Fibroblast of lung (primary cell): ENCODE results near the gene ARR3. TPM values are rescaled to one million over a fixed set of nuclear protein-coding genes. Genes with fewer than 3 reads are reported as not detected.
A peak's percentile ranks its signal among the peaks of the same experiment; 100 is the strongest.
"Not testable (repeated sequence)": the region's sequence is repeated elsewhere in the genome, so short reads cannot be mapped to it uniquely, and the experiment has no call there.

Experiments used
- DNase-seq, 2 donors: peaks; one replicate each; pipeline versions ENCODE4 v3.0.0 to v3.0.0-alpha.2; 2010; ENCODE audit warnings: low read depth in 2 of 2
- H2AFZ ChIP-seq: 2 replicates; pipeline ENCODE4 v1.5.1; 2012; ENCODE audit warnings: low read length, control low read depth, inconsistent platforms
- H3K27ac ChIP-seq: 2 replicates; pipeline ENCODE4 v1.5.1; 2011; ENCODE audit warnings: low read length, control low read depth; ENCODE audit not compliant: insufficient read depth
- H3K27me3 ChIP-seq: 2 replicates; pipeline ENCODE4 v1.5.1; 2011; ENCODE audit warnings: mild to moderate bottlenecking, low read length; ENCODE audit not compliant: control insufficient read depth, insufficient read depth
- H3K36me3 ChIP-seq: 2 replicates; pipeline ENCODE4 v1.5.1; 2011; ENCODE audit warnings: low read length; ENCODE audit not compliant: control insufficient read depth, insufficient read depth
- H3K4me1 ChIP-seq: 2 replicates; pipeline ENCODE4 v1.5.1; 2011; ENCODE audit warnings: low read length; ENCODE audit not compliant: control insufficient read depth, insufficient read depth; ENCODE audit errors: extremely low read depth
- H3K4me2 ChIP-seq: 2 replicates; pipeline ENCODE4 v1.5.1; 2011; ENCODE audit warnings: low read length, control low read depth; ENCODE audit not compliant: insufficient read depth; ENCODE audit errors: extremely low read depth
- H3K4me3 ChIP-seq, 4 experiments: fragments of 200-600 bp in 1 of 4; sonication (generic) in 1 of 4; replicated peaks in 1 of 4; 2 replicates each; pipeline ENCODE4 v1.5.1; 2011 to 2016; ENCODE audit warnings: low read length in 4 of 4, low read depth in 3 of 4, mild to moderate bottlenecking in 3 of 4, control low read depth in 2 of 4, inconsistent platforms in 1 of 4, mixed read lengths in 1 of 4; ENCODE audit not compliant: insufficient read depth in 1 of 4; ENCODE audit errors: control extremely low read depth in 1 of 4
- H3K79me2 ChIP-seq: 2 replicates; pipeline ENCODE4 v1.5.1; 2012; ENCODE audit warnings: mild to moderate bottlenecking, low read length, inconsistent platforms; ENCODE audit not compliant: control insufficient read depth, insufficient read depth
- H3K9ac ChIP-seq: 2 replicates; pipeline ENCODE4 v1.5.1; 2011; ENCODE audit warnings: mild to moderate bottlenecking, low read length, control low read depth; ENCODE audit not compliant: insufficient read depth
- H3K9me3 ChIP-seq: 2 replicates; pipeline ENCODE4 v1.5.1; 2012; ENCODE audit warnings: low read depth, low read length; ENCODE audit not compliant: control insufficient read depth, insufficient read depth
- H4K20me1 ChIP-seq: 2 replicates; pipeline ENCODE4 v1.5.1; 2011; ENCODE audit warnings: low read length; ENCODE audit not compliant: control insufficient read depth, insufficient read depth; ENCODE audit errors: extremely low read depth
- EZH2 ChIP-seq: IDR thresholded peaks from 2 replicates; pipeline ENCODE4 v1.5.1; 2012; ENCODE audit warnings: low read length, control low read depth, mild to moderate bottlenecking; ENCODE audit errors: missing control alignments
- polyA plus RNA-seq, 2 donors: library from polyadenylated mRNA; depleted of rRNA in 1 of 2; stranded (reverse) in 1 of 2; unstranded in 1 of 2; fragments of >200 nt; gene quantifications; 2 replicates each; pipeline ENCODE4 v1.2.1, GENCODE V29; 2011 to 2012; ENCODE audit warnings: missing spikeins in 1 of 2
- total RNA-seq: library from RNA; depleted of rRNA; stranded (reverse); fragments of >200 nt; gene quantifications from 2 replicates; pipeline ENCODE4 v1.2.1, GENCODE V29; 2014
- TF ChIP-seq, protein P1 (sequence below), 2 donors: IDR thresholded peaks in 1 of 2; conservative IDR thresholded peaks in 1 of 2; 1 replicate in 1 of 2; 2 replicates in 1 of 2; pipeline ENCODE4 v1.5.1; 2011 to 2012; ENCODE audit warnings: low read length in 2 of 2, control low read depth in 1 of 2, inconsistent platforms in 1 of 2, low read depth in 1 of 2, mild to moderate bottlenecking in 1 of 2

ARR3 gene
- total and polyA plus RNA-seq, 2 donors (not counting 1 experiment from before 2014, with no cell fraction given): not detected

DNA sequence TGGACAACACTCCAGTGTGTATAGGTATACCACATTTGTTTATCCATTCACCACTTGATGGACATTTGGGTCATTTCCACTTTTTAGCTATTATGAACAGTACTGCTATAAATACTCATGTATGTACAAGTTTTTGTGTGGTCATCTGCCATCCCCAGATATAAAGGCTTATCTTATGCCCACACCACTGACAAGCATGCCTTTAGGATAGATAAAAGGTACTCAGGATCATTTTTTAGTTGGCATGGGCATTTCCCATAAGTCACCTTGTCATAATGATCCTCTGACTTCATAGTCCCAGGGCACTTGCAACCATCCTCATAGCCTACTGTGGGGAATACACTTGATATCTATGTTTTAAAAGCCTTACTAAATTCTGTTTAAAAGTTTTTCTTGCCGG, 27.4 kb upstream of the ARR3 start:
- Histone ChIP-seq H3K4me2 (no peak overlapping the region), H3K9me3 (no peaks in the 10 kb centered on the region), H2AFZ (no peak overlapping the region), H3K27ac (no peak overlapping the region), H3K9ac (no peak overlapping the region), H3K79me2 (no peaks in the 10 kb centered on the region), H4K20me1 (no peaks in the 10 kb centered on the region), H3K4me1 (no peaks in the 10 kb centered on the region), H3K27me3 (no peaks in the 10 kb centered on the region), H3K4me3 (no peak overlapping the region), H3K36me3 (no peaks in the 10 kb centered on the region)
- no peak for DNase-seq
- no peak for TF ChIP-seq EZH2
- TF ChIP-seq, protein P1, sequence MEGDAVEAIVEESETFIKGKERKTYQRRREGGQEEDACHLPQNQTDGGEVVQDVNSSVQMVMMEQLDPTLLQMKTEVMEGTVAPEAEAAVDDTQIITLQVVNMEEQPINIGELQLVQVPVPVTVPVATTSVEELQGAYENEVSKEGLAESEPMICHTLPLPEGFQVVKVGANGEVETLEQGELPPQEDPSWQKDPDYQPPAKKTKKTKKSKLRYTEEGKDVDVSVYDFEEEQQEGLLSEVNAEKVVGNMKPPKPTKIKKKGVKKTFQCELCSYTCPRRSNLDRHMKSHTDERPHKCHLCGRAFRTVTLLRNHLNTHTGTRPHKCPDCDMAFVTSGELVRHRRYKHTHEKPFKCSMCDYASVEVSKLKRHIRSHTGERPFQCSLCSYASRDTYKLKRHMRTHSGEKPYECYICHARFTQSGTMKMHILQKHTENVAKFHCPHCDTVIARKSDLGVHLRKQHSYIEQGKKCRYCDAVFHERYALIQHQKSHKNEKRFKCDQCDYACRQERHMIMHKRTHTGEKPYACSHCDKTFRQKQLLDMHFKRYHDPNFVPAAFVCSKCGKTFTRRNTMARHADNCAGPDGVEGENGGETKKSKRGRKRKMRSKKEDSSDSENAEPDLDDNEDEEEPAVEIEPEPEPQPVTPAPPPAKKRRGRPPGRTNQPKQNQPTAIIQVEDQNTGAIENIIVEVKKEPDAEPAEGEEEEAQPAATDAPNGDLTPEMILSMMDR (conservative IDR thresholded peaks at IDR 0.05 in 1 of 2, IDR thresholded peaks at IDR 0.05 in 1 of 2; ENCODE audit: low read depth in 1 of 2, low read length in 2 of 2): no peak

DNA sequence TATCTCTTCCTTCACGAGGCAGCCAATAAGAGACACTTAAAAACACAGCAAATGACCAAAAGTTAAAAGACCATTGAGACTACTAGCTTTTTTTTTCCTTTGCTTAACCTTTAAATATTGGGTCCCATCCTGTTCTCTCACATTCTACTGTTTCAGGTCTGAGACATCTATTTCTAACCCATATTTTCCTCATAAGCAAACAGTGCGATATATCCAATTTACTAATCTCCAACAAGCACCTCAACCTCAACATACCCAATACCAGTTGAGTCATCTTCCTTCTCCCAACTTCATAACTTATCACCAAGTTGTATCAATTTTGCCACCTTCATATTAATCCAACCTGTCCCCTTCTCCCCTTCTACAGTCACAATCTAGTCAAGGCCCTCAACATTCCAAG, 26.6 kb upstream of the ARR3 start:
- Histone ChIP-seq H3K9ac (no peak overlapping the region), H2AFZ (no peak overlapping the region), H3K79me2 (no peaks in the 10 kb centered on the region), H3K27me3 (no peaks in the 10 kb centered on the region), H3K4me1 (no peaks in the 10 kb centered on the region), H4K20me1 (no peaks in the 10 kb centered on the region), H3K9me3 (no peaks in the 10 kb centered on the region), H3K27ac (no peak overlapping the region), H3K36me3 (no peaks in the 10 kb centered on the region), H3K4me3 (no peak overlapping the region), H3K4me2 (no peak overlapping the region)
- DNase-seq: no peak
- TF ChIP-seq, protein P1 (conservative IDR thresholded peaks at IDR 0.05 in 1 of 2, IDR thresholded peaks at IDR 0.05 in 1 of 2; ENCODE audit: low read depth in 1 of 2, low read length in 2 of 2): no peak
- TF ChIP-seq EZH2: no peak

DNA sequence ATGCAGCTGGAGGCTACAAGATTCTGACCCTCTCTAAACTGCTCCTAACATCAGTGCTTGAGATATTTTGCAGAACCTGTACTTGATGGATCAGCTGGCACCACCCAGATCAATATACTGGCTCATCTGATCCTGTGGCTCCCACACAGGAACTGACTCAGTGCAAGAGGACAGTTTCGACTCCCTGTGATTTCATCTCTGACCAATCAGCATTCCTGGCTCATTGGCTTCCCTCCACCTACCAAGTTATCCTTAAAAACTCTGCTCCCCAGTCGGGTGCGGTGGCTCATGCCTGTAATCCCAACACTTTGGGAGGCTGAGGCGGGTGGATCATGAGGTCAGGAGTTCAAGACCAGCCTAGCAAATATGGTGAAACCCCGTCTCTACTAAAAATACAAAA, 24.5 kb upstream of the ARR3 start:
- not testable (repeated sequence) for H3K27ac ChIP-seq, H3K4me1 ChIP-seq, H2AFZ ChIP-seq, H3K27me3 ChIP-seq, H3K9me3 ChIP-seq, H3K79me2 ChIP-seq, H3K36me3 ChIP-seq, H3K9ac ChIP-seq, H3K4me2 ChIP-seq, H3K4me3 ChIP-seq, H4K20me1 ChIP-seq
- peak in 1 of 2 donors; percentile 21 for DNase-seq
